ENCODE measurements around the gene TTLL3. TPM values are rescaled to one million over a fixed set of nuclear protein-coding genes. Genes with fewer than 3 reads are reported as not detected.
"Not testable (repeated sequence)": the region's sequence is repeated elsewhere in the genome, so short reads cannot be mapped to it uniquely, and the experiment has no call there.

TTLL3 gene
- total and polyA plus RNA-seq, 12 donors: 10.1 to 214 (median 45.5) TPM

DNA sequence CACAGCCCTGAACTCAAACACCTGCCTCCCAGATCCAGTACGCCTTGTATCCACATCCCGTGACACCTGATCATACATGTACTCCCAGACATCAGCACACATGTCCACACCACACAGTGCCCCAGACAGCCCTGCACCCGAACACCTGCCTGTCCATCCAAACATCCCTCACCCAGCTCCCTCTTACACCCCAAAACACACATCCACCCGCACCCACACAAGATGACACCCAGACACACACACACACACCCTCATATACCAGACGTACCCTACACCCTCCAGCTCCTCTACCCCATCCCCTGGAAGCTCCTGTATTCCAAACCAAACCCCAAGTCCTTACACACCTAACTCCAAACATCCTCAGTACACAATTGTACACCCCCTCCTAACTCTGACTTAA lies 41.0 kb upstream of the TTLL3 start:
- no peak for DNase-seq
- Histone ChIP-seq H3K4me3 (peak overlapping the region in 3 of 4 donors; percentile 36 to 92 (median 73)), H3K9me3 (replicated peaks in 1 of 3) (no peaks in the 10 kb centered on the region), H3K36me3 (replicated peaks in 1 of 2) (peaks cover 0 to 19% of the 10 kb centered on the region in 2 donors), H3K27ac (peak overlapping the region in 3 of 5 donors; percentile 77 to 92 (median 89)), H3K4me1 (replicated peaks in 1 of 2) (peaks cover 37 to 49% of the 10 kb centered on the region in 2 donors), H3K27me3 (no peaks in the 10 kb centered on the region)
- intact Hi-C loops (cut with DNase I): no loop called here
- WGBS, 4 donors: 23 to 42% (median 35%) methylated on average over 5 of the region's 5 CpGs
- TF ChIP-seq POLR2A (IDR thresholded peaks at IDR 0.05): no peak
- TF ChIP-seq, protein P1, sequence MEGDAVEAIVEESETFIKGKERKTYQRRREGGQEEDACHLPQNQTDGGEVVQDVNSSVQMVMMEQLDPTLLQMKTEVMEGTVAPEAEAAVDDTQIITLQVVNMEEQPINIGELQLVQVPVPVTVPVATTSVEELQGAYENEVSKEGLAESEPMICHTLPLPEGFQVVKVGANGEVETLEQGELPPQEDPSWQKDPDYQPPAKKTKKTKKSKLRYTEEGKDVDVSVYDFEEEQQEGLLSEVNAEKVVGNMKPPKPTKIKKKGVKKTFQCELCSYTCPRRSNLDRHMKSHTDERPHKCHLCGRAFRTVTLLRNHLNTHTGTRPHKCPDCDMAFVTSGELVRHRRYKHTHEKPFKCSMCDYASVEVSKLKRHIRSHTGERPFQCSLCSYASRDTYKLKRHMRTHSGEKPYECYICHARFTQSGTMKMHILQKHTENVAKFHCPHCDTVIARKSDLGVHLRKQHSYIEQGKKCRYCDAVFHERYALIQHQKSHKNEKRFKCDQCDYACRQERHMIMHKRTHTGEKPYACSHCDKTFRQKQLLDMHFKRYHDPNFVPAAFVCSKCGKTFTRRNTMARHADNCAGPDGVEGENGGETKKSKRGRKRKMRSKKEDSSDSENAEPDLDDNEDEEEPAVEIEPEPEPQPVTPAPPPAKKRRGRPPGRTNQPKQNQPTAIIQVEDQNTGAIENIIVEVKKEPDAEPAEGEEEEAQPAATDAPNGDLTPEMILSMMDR (IDR thresholded peaks at IDR 0.05): no peak

DNA sequence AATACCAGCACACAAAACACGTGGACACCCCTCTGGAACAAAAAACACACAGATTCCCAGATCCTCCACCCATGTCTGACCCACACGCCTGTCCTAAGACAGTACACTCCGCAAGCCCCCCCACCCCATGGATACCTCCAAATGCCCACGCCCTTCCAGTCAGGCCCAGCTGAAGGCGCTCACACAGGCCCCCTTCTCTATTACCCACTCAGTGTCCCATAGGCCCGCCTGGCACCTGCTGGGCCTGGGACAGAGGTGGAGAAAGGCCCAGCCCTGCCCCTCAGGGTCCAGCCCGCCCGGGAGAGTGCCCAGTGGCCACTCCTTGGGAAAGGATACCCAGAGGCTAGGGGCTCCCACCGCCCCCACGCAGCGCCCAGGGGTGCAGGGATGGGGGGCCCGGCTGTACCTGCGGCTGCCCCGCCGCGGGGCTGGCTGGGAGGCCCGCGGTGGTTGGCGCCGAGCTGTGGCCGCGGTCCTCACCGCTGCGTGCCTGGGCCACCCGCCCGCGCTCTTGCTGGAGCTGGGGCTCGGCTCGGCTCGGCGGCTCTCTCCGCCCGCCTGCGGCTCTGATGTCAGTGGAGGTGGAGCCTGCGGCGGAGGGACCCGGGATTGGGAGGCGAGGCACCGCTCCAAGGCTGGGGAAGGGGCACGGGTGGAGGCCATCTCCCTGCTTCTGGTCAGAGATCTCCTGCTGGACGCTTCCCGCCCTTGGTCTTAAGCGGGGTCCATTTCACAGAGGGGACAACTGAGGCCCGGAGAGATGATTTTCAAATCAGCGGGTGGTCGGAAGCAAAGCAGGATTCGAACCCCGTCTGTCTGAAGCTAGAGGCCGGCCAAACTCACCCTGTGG lies 40.4 kb upstream of the TTLL3 start, which contains the start of gene CAMK1:
CAMK1 (minus strand) TSS at position 522 of the 850 bp plus-strand sequence. CDS start 2,198 bp downstream, outside the sequence.
- DNase-seq: peak; percentile 84 to 90 (median 88)
- TF ChIP-seq POLR2A (IDR thresholded peaks at IDR 0.05): peak; percentile 80 to 94
- TF ChIP-seq, protein P1 (IDR thresholded peaks at IDR 0.05): no peak
- peaks cover 37 to 54% of the 10 kb centered on the region in 2 donors for H3K4me1 ChIP-seq (replicated peaks in 1 of 2)
- peak within 1 kb of the TSS in 3 of 4 donors; percentile 36 to 92 (median 73) for H3K4me3 ChIP-seq
- H3K27ac ChIP-seq: peak within 1 kb of the TSS; percentile 58 to 92 (median 77)
- intact Hi-C loops (cut with DNase I): no loop called here
- H3K36me3 ChIP-seq (replicated peaks in 1 of 2): peaks cover 0 to 19% of the 10 kb centered on the region in 2 donors
- no peaks in the 10 kb centered on the region for H3K9me3 ChIP-seq (replicated peaks in 1 of 3)
- no peaks in the 10 kb centered on the region for H3K27me3 ChIP-seq
- 3 to 11% (median 6%) methylated on average over 14 to 49 of the region's 49 CpGs for WGBS, 4 donors

DNA sequence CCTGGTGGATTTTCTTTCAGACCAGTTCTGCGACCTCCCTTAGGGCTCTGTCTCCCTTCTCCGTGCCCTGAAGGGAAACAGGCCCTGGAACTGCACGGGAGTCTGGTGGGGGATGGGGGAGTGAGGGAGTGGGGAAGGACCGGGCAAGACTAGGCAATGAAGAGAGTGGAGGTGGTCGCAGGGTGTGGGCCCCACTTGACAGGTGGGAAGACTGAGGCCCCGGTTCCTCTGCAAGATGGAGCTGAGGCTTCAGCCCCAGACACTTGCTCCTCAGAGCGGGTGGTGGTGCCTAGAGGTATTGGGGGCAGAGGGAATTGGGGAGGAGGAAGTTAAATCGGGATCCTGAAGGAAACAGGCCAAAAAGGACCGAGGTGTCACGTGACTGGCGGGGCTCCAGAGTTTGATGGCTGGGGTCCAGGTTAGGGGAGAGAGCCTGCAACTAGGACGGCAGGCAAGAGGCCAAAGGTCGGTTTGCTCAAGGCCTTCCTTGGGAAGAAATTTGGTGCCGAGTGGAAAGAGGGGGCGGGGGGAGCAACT lies 39.7 kb upstream of the TTLL3 start:
- peak in 1 of 2 donors; percentile 2 for TF ChIP-seq POLR2A (IDR thresholded peaks at IDR 0.05)
- TF ChIP-seq, protein P1 (IDR thresholded peaks at IDR 0.05): no peak
- intact Hi-C loops (cut with DNase I): no loop called here
- 2 to 11% (median 7%) methylated on average over 13 to 15 of the region's 15 CpGs for WGBS, 4 donors
- peaks cover 37 to 61% of the 10 kb centered on the region in 2 donors for H3K4me1 ChIP-seq (replicated peaks in 1 of 2)
- peak overlapping the region; percentile 58 to 92 (median 77) for H3K27ac ChIP-seq
- H3K36me3 ChIP-seq (replicated peaks in 1 of 2): peaks cover 0 to 12% of the 10 kb centered on the region in 2 donors
- peak; percentile 95 to 98 (median 97) for DNase-seq
- no peaks in the 10 kb centered on the region for H3K9me3 ChIP-seq (replicated peaks in 1 of 3)
- no peaks in the 10 kb centered on the region for H3K27me3 ChIP-seq
- H3K4me3 ChIP-seq: peak overlapping the region in 2 of 4 donors; percentile 36 to 73

DNA sequence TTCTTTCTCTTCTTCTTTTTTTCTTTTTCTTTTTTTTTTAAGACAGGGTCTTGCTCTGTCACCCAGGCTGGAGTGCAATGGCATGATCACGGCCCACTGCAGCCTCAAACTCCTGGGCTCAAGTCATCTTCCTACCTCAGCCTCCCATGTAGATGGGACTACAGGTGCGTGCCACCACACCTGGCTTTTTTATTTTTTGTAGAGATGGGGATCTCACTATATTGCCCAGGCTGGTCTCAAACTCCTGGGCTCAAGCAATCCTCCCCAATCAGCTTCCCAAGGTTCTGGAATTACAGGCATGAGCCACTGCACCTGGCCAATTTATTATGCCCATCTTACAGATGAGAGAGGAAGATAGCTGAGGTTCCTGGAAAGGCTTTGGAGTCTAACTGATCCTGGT lies 39.1 kb upstream of the TTLL3 start:
- intact Hi-C loops (cut with DNase I); H3K36me3 ChIP-seq (replicated peaks in 1 of 2); DNase-seq; H3K9me3 ChIP-seq (replicated peaks in 1 of 3); H3K27me3 ChIP-seq: not testable (repeated sequence)
- H3K27ac ChIP-seq: peak overlapping the region in 3 of 5 donors; percentile 58 to 92 (median 77)
- 57 to 80% (median 76%) methylated on average over 2 of the region's 2 CpGs for WGBS, 4 donors
- H3K4me3 ChIP-seq: peak overlapping the region in 1 of 4 donors; percentile 73
- H3K4me1 ChIP-seq (replicated peaks in 1 of 2): peaks cover 37 to 58% of the 10 kb centered on the region in 2 donors
